GM21390 (cell line): ENCODE measurements around the gene SPCS1.
"Not testable (repeated sequence)": the region's sequence is repeated elsewhere in the genome, so short reads cannot be mapped to it uniquely, and the experiment has no call there.

ENCODE experiments used
- ATAC-seq: cut with Tn5 transposase; IDR thresholded peaks from one replicate; pipeline ENCODE4 v1.9.1; 2021; ENCODE audit not compliant: unreplicated experiment

The SPCS1 gene

GRCh38 chr3:52728753-52729152 is 22.8 kb downstream of the SPCS1 start:
- ATAC-seq = not testable (repeated sequence)

- ATAC-seq = no peak
Measured at GRCh38 chr3:52730681-52731080, 24.8 kb downstream of the SPCS1 start.

- ATAC-seq = no peak
Measured at GRCh38 chr3:52731590-52731989, 25.7 kb downstream of the SPCS1 start.

- ATAC-seq = no peak
Measured at GRCh38 chr3:52733256-52733891, 27.5 kb downstream of the SPCS1 start.

- ATAC-seq = no peak
Measured at GRCh38 chr3:52739730-52740129, 33.8 kb downstream of the SPCS1 start.

GRCh38 chr3:52742418-52743041 is 36.6 kb downstream of the SPCS1 start:
- no peak for ATAC-seq

GRCh38 chr3:52743152-52743551 is 37.2 kb downstream of the SPCS1 start:
- no peak for ATAC-seq

- no peak for ATAC-seq
Measured at GRCh38 chr3:52743721-52744120, 37.8 kb downstream of the SPCS1 start.

- no peak for ATAC-seq
Measured at GRCh38 chr3:52752045-52752660, 46.2 kb downstream of the SPCS1 start.

- ATAC-seq = no peak
Measured at GRCh38 chr3:52754373-52754772, 48.5 kb downstream of the SPCS1 start.

- no peak for ATAC-seq
Measured at GRCh38 chr3:52756141-52756540, 50.2 kb downstream of the SPCS1 start.
